HuH-7.5 (cell line): Measurements from ENCODE around the gene KCNIP3.
"Not testable (repeated sequence)": the region's sequence is repeated elsewhere in the genome, so short reads cannot be mapped to it uniquely, and the experiment has no call there.

Source experiments
- DNase-seq: peaks from one replicate; pipeline ENCODE4 v3.0.0; 2011; ENCODE audit warnings: low spot score

KCNIP3 gene

DNA sequence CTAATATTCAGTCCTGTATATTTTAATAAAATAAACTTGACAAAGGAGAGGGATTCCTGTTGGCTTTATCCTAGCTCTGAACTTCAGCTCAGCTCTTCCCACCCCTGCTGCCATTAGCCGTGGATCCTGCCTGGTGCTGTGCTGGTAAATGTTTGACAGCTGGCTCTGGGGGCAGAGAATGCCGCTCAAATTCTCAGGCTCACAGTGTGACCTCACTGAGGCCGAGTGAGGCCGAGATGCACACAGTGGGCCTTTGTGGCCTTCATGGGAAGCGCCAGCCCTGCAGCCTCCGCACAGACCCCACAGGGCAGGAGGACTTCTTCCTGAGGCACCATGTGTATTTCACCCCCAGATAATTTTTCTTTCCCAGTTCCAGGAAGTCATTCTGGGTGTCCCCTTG is 88.9 kb downstream of the KCNIP3 start:
- no peak for DNase-seq

DNA sequence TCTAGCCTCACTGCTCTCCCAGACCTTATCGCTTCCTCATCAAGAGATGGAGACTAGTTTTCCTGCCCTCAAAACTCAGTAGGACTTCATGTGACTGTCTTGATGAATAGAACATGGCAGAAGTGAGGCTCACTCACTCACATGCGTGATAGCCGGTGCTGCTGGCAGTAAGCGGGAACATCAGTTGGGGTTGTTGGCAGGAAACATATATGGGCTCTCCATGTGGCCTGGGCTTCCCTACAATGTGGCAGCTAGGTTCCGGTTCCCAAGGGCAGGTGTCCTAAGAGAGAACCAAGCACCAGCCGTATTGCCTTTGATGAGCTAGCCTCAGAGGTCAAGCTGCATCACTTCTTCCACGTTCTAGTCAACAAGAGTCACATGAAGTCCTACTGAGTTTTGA is 90.2 kb downstream of the KCNIP3 start:
- DNase-seq: no peak

DNA sequence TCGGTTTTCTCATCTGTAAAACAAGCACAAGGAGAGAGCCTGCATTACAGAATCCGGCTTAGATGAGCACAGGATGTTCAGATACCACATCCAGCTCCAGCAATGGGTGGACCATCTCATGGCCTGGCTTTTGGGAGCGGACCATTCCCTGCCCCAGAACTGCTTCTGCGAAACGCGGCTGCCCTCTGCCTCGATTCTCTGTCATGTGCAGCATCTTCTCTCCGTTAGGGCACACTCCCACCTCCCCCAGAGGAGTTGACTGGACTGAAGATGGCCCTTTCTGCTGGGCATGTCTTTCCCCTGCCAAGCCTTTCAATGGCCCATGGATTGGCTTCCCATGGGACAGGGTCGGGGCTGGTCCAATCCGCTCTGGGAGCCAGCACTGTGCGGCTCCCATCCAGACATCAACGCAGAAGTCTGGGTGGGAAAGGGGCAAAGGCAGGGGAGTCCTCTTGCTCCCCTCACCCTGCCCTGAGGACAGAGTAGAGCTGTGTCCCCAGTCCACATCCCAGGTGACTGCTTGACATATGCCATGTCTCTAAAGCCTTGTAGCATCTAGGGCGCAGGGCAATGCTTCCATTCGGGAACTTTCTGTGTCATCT is 91.0 kb downstream of the KCNIP3 start:
- no peak for DNase-seq

DNA sequence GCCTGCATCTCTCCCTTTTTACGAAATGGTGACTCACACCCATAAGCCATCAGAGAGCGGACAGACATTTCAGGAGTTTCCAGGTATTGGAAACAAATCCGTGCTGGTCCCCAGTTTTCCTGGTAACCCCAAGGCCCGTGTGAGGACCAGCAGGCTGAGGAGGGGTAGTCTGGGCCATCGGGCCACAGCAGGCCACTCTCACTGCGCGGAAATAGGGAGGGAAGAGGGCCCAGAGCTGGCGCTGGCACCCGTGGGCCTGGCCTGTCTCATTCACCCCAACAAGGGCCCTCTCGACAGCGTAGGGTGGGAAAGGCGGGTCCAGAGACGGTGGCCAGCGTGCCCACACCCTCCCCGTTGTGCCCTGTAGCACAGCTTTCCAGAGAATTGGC is 91.7 kb downstream of the KCNIP3 start:
- DNase-seq: no peak

DNA sequence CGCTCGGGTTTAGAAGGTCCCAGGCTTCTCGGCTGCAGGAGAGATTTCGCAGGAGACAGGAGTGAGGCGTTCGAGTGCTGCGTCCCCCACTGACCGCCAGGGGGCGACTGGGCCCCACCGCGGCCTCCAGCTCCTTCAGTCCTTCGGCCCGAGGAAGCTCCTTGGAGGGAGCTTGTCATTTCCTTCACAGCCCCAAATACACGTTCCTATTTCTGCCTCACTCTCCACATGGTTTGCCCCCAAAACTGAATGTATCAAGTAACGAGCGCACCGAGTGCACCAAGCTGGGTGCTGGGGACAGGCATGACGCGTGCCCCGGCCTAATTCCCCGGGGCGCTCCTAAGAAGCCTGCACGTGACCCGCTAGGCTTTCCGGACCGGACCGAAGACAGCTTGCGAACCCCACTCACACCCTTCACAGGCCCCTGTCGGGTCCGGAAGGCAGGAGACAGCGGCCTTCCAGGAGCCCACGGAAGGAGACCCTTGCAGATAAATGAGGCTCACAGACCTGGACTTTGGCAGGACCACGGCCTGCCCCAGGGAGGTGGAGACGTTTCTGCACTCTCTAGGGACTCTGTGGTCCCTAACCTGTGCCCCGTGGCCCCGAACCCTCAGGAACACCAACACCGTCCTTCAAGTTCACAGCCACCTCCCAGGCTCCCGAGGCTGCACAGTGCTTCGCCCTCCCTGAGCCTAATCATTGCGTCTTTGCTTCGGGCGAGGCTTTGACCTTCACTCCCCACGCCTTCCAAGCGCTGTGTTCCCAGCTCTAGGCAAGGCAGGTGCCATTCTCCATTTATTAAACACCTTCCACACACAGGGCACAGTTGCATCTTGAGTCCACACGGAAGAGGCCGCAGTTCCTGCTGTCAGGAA is 92.3 kb downstream of the KCNIP3 start:
- DNase-seq: peak; percentile 57

DNA sequence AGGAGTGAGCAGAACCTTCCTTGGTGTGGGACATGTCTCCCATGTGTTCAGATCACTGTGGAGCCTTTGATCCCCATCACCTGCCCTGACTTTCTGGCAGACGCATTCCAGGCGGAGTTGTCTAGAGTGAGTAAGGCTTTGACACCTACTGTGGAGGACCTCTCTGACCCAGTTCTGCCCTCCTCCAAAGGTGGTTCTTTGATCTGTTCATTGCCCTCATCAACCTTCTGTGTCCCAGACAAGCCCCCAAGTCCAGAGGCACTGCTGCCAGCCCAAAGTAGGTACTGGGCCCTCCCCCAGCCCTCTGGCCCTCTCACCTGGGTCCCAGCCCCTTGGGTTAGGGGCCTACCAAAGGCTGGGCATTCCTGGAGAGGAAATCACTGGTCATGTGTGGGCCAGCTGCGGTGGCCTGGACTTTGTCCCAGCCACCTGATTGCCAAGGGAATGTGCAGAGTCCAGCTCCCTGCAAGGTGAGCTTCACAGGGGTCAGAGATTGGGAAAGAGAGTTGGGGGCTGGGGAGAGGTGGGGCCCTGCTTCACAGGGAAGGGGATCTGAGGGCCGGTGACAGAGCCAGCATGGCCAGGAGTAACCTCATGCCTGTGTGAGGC is 93.2 kb downstream of the KCNIP3 start:
- DNase-seq: no peak

DNA sequence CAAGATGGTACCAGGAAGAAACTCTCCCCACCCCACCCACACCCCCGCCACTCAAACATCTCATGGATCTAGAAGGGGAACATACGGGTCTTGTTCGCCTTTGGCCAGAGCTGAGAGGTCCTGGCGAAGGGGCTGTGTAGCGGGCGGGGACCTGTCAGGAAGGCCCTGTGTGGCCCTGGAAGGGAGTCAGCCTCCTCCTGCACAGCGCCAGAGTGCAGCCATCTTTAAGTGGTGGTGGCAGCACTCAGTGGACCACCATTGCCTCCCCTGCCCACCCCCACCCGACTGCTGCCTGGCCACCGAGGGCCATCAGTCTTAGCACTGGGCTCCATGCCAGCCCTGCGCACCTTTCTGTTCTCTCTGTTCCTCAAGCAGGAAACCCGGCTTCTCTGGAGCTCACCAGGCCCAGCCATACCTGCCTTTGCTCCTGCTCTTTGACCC is 93.8 kb downstream of the KCNIP3 start:
- DNase-seq: no peak

DNA sequence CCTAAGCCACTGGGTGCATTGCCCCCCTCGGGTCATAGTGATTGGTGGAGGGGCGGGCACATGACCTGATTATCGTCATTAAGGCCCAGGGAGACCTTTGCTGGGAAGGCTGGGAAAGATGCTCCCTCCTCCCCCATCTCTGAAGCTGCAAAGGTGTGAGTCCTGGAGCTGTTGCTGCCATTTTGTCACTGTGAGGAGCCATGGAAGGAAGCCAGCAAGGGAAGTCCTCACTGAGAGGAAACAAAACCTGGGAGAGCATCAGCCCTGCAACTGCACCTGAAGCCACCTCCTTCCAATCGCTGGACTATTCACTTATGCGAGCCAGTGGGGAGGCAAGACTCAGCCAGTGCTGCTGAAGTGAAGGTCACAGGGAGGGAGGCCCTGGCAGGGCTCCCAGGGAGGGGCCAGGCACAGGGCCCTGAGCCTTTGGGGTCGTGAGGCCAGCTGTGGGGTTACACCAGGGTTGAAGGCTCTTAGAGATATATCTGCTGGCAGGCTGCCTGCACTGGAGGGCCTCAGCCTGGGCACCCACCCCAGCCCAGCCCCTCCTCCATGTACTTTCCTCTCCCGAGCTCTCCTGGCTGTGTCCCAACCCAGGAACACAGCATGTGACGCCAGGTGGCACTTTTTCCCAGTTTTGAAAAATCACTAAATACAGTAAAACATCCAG is 94.6 kb downstream of the KCNIP3 start:
- DNase-seq: no peak

DNA sequence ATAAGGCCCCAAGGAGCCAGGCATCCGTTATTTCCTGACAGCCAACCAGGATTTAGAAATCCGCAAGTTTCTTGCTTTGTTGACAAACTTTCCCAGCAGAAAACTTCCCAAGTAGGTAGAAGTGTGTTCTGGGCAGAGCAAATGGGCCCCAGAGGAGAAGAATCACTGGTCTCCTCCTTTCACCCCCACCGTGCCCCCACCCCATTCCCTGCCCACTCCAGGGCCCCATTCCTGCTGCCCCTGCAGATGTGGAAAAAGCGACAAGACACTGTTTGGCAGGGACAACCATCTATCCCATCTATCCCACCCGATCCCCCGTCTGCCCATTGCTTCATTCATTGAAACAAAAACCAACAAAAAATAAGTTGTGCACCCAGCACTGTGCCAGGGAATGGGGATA is 95.2 kb downstream of the KCNIP3 start:
- no peak for DNase-seq

DNA sequence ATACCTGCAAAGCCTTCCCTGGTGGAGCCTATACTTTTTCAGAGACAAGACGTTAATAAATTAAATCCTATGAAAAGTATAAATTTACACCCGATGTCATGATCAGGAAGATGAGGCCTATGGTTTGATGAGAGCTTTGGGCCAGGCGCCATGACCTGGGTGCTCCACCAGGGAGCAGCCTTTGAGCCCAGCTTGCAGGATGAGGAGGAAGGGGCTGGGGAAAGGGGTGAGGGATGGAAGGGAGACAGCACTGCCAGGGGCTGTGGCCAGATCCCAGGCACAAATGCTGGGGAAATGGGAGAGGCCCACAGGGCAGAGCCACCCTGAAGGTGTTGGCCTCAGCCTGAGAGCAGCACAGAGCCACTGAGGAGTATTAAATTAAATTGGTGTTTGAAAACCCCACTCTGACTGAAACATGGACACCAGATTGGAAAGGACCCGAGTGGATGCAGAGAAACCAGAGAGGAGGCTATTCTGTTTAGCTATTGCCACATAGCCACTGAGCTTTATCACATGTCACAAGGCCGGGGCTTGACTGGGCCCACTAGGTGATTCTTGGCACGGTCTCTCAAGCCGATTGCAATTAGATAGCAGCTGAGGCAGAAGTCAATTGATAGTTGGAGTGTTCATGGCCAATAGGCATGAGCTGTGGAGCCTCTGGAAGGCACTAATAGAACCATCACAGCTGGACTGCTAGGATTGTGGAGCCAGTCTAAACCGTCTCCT is 95.7 kb downstream of the KCNIP3 start:
- no peak for DNase-seq

DNA sequence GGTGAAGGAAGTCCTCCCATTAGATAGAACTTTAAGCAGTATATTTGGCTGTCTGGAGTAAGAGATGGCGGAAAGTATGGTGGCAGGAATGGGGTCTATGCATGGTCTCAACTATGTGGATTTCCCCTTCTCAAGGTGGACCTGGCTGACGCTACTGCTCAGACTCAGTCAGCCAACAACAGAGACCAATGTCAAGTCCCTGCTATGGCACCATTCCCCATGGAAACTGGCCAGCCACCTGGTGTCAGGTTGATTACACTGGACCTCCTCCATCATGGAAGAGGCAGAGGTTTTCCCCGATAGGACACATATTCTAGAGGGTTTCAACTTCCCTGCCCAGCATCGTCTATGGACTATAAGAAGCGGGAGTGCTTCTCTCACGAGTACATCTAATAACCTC is 96.8 kb downstream of the KCNIP3 start:
- DNase-seq: no peak

DNA sequence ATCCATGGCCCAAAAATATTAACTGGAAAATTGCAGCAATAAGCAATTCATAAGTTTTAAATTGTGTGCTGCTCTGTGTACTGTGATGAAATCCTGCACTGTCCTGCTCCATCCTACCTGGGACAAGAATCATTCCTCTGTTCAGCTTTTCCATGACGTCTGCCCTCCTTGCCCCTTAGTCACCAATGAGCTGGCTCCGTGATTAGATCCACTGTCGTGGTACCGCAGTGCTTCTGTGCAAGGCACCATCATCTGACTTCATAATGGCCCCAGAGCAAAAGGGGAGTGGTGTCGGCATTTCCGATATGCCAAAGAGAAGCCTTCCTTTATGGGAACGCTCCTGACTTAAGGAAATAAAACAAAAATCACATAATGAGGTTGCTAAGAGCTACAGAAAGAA is 101.9 kb downstream of the KCNIP3 start:
- no peak for DNase-seq

DNA sequence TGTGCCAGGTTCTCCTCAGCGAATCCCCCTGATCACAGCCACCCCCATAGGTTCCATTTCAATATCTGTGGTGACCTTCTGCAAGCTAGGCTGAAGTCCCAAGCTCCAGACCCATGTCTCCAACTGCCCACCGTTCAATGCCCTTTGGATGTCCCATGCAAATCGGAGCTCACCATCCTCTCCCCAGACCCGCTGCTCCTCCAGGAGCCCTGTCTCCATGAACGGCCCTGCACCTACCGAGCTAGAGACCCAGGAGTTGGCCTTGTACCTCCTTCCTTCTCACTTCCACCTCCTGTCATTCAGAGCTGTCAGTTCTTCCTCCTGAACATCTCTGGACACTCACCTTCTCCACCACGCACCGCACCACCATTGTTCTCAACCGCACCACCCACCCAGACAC is 104.3 kb downstream of the KCNIP3 start:
- DNase-seq: no peak

DNA sequence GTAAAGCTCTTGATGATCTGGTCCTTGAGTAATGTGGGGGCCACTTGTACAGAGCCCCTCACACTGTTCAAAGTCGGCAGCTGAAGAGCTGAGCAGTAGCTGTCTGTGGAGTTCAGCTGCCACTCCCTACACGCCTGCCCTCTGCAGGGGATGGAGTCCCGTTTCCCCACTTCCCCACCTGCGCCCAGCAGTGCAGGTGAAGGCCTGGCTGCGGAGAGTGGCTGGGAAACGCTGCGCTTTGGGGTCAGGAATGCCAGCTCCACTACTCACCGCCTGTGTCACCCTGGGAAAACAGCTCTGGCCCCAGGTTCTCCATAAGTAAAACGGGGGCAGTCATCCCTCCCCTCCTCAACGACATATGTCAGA is 104.8 kb downstream of the KCNIP3 start:
- not testable (repeated sequence) for DNase-seq

DNA sequence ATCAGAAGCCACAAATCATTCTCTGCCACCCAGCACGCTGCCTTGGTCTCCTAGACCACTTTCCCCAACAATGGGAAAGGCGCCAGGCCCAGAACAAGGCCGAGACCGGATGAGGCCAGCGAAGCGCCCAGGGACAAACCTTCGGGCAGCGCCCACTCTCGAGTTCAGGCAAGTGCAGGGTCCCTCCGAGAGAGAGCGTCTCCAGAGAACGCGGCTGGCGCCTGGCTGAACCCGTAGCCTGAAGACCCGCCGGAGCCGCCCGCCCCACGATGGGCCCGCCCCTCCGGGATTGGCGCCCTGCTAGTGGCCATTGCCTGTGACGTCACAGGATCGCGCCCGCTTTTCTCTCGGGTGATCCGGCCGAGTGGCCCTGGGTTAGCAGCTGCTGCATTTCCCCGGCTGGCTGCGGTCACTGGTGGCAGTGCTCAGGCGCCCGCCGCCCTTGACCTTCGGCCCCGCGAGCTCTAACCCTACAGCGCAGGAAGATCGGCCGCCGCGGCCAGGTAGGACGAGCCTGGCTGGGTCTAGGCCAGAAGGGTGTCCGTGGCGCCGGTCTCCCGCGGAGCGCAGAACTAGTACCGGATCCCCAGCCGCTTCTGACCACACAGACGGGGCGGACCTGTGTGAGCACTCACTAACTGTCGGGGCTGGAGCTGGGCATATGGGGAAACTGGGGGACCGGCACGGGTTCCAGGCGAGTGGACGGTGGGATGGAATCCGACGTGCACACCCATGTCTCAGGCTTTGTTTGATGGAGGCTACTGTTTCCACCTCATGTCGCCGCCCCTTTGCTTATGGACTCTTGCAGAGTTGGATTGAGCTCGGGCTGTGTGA is 105.4 kb downstream of the KCNIP3 start, which contains the start of gene FAHD2A:
FAHD2A (plus strand) TSS at position 339 of the 834 bp plus-strand sequence. CDS start 2,851 bp downstream, outside the sequence.
- peak; percentile 96 for DNase-seq

DNA sequence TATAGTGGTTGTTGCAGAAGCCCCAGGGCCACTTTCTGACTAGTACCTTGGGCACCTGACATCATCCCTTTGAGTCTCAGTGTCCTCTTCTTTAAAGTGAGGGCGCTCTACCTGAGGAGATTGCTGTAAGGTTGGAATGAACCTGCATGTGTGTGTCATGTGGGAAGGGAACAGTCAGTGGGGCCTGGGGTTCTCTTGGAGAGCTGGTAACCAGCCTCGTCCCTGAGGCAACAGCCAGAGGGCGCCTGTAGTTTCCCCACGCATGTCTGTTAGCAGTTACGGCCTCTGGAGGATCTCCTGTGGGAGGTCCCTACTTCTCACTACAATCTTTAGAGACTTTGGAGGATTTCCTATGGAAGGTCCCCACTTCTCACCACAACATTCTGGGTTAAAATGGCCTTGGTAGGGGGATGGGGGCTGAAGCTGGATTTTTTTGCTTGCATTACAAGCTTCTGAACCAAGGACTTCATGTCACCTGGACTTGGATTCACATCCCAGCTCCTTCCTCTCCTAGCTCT is 106.1 kb downstream of the KCNIP3 start:
- DNase-seq: not testable (repeated sequence)

DNA sequence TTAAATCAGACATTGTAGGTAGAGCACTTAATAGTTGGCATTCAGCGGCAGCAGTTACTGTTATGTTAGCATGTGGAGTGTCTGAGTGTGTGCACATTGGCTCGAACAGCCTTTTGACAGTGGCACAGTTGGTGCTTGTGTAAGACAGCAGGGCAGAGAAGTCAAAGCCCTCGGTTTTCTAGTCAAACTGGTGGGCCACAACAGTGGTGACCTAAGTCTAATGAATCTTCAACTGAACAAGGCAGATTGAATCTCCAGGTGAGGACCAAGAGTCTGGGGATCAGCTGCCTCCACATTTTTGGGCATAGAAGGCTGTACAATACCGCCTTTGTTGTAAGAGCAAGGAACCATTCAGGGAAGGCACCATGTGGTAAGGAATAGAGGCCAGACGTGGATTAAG is 106.7 kb downstream of the KCNIP3 start:
- not testable (repeated sequence) for DNase-seq

DNA sequence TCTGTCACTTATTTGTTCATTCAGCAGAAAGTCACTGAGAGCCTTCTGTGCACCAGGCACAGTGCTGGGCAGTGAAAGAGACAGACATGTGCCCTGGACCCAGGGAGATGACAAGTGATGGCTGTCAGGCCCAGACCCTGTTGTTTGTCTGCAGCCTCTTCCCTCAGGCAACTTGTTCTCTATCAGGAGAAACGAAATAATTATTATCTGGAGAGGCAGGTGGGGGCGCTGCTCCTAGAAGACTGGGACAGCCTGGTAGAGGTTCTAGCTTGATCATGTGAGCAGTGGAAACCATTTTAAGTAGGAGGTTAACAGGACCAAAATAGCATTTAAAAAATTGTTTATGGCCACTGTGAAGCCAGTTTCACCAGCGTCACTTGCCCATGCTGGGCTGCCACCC is 107.5 kb downstream of the KCNIP3 start:
- DNase-seq: not testable (repeated sequence)

DNA sequence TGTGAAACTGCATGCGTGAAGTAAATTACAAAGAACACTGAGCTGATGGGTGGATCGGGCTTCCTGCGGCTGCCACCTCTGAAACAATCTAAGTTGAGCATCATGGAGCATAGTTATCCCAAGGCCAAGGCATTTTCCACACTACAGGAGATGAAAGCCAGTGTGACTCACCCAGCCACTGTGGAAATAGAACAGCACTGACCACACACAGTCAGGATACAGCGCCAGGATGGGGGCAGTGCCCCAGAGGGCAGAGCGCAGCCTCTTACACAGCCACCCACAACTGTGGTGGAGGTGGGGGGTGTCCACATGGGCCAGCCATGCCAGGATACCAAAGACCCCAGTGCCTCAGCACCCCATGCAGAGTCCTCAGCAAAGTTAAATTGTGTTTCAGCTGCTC is 114.1 kb downstream of the KCNIP3 start:
- DNase-seq: not testable (repeated sequence)

DNA sequence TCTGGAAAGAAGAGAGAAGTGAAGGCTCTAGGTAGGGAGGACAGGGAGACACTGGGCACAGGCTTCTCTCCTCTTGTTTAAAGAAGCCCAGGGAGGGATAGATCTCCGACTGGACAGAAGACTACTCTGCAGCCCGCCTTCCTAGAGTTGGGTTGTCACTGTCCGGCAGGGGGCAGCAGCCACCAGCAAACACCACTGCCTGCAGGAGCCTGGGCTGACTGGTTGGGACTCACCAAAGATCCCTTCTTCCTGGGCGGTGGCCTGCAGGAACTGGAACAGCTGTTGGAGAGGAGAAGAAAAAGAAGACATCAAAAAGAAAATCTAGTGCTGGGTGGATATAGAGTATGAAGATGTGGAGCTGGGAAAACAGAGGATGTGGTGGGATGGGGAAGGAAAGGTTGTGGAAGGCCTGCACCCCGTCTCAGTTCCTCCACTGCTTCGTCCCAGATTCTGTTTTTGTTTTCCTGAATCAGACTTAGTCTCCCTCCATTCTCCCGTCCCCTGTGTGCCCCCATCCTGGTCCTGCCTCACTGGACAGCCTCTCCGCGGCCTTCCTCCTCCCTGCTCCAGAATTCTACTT is 117.0 kb downstream of the KCNIP3 start:
- DNase-seq: not testable (repeated sequence)
